Measurements from ENCODE around the gene UPF3A.
"Not testable (repeated sequence)": the region's sequence is repeated elsewhere in the genome, so short reads cannot be mapped to it uniquely, and the experiment has no call there.

UPF3A gene

DNA sequence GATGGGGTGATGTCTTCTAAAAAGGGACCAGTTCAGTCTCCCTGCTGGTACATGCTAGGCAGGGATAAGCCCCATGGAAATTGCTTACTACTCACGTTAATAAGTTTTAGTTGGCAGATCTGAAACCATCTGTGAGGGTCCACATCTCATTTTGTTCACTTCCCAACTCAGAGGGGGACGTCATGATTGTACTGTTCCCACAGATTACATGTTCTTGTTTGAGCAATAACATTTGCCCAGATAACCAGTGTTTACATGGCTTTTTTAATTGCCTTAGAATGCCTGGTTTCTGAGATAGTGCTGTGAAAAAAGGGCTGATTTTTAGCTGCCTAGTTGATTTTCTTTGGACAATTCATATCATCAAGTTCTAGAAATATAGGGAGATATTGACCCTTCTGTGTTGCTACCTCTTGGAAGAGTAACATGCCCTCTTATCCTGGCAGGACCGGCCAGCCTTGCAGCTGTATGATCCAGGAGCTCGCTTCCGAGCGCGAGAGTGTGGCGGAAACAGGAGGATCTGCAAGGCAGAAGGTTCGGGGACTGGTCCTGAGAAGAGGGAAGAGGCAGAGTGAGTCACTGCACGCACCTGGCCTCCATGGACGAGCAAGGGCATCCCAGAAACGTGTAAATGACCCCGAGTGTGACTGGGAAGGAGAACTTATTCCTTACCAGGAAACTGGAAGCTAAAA, 23.1 kb downstream of the UPF3A start:
- DNase-seq: no peak

DNA sequence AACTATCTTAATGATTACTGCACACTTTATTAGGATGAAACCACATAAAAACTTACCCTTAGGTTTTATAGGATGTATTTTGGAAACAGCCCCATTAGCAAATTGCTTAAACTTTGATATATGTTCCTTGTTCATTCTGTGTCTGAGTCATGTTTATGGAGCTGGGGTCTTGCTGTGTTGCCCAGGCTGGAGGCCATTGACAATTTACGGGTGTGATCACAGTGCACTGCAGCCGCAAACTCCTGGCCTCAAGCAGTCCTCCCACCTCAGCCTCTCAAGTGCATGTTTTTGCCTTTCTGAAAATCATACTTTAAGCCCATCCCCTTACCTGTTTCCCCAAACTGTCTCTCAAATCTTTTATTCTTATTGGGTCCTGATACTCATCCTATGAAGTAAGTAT, 27.7 kb downstream of the UPF3A start:
- DNase-seq: no peak

DNA sequence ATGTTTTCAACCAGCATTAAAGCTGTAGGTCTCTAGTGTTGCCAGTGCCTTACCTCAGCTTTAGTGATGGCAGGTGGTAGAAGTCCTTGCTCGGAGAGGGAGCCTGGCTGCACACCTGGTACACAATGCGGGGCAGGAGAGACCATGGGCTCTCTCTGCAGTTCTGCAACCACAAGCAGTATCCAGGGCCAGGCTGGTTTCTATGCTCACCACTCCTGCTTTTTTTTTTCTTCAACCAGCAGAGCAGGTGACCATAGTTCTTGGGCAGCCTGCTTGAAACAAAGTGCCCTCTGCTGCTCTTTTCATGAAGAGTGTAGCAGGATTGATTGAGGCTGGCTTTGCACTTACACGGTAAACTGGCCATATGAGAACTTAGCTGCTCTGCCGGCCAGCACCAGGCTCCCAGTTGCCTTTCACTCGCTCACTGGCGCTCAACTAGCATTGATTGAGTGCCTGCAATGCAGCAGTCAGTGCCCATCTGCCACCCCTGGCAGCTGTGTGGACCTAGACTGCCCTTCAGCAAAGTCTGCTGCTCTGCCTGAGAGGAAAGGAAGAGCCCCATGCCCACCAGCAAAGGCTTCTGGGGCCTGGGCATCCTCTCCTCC, 28.5 kb downstream of the UPF3A start:
- no peak for DNase-seq

DNA sequence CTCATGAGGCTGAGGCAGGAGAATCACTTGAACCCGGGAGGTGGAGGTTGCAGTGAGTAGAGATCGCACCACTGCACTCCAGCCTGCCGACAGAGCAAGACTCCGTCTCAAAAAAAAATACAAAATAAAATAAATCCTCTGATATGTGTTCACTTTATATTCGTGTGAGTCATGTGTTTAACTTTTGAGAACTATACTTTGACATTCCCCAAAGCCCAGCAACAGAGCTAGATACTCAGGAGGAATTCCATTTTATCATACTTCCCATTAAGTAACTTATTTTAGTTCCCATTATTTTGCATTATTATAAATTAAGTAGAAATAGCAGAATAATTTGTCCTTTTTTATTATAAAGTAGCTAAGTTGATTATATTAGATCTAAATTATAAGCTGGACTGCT, 29.6 kb downstream of the UPF3A start:
- DNase-seq: no peak

DNA sequence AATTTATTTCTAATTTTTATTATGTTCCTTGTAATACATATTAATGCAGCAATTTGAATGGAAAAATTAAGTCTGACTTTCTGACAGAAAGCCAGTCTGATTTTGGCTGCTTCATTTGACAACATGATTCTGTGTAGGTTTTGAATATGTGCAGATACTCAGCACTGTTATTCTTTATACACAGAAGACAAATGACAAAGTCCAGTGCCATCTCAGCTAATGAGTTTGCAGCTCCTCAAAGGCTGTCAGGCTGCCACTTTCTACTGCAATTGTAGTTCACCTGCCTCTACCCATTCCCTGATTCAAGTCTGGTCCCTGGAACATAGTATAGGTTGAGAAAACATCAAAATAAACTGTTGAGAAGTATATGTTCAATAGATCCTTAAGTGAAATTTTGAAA, 30.0 kb downstream of the UPF3A start:
- DNase-seq: no peak

DNA sequence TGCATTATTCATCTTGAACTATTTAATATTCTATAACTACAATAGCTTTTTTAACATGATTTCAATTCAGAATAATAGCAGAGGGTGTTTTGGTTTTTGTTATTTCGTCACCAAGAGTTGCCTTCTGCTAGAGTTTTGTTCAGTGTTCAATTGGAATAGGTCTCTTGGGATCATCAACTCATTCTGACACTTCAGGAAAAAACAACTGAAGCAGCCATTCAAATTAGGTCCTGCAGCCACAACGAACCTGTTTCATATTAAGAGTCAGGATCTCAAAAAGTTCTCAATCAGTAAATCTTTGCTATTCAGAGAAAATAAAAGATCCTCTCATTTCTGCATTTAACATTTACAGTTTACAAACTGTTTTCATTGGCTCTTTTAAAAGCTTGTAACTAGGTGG, 30.5 kb downstream of the UPF3A start:
- DNase-seq: no peak

DNA sequence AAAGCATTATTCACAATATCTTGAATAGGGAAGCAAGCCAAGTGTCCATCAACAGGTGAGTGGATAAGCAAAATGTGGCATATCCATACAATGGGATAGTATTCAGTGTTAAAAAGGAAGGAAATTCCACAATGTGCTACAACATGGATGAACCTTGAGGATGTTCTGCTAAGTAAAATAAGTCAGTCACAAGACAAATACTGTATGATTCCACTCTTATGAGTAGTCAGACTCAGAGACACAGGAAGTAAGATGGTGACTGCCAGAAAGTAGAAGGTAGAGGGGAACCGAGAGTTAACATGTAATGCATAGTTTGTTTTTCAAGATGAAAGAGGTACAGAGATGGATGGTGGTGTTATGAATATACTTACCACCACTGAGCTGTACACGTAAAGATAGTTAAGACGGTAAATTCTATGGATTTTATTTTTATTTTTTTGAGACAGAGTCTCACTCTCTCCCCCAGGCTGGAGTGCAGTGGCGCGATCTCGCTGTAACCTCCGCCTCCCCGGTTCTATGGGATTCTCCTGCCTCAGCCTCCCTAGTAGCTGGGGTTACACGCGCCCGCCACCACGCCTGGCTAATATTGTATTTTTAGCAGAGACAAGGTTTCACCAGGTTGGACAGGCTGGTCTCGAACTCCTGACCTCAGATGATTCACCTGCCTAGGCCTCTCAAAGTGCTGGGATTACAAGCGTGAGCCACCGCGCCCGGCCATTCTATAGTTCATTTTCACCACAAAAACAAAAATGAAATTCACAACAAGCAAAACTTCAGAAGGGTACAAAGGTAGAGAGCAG, 31.9 kb downstream of the UPF3A start:
- peak; percentile 8 for DNase-seq

DNA sequence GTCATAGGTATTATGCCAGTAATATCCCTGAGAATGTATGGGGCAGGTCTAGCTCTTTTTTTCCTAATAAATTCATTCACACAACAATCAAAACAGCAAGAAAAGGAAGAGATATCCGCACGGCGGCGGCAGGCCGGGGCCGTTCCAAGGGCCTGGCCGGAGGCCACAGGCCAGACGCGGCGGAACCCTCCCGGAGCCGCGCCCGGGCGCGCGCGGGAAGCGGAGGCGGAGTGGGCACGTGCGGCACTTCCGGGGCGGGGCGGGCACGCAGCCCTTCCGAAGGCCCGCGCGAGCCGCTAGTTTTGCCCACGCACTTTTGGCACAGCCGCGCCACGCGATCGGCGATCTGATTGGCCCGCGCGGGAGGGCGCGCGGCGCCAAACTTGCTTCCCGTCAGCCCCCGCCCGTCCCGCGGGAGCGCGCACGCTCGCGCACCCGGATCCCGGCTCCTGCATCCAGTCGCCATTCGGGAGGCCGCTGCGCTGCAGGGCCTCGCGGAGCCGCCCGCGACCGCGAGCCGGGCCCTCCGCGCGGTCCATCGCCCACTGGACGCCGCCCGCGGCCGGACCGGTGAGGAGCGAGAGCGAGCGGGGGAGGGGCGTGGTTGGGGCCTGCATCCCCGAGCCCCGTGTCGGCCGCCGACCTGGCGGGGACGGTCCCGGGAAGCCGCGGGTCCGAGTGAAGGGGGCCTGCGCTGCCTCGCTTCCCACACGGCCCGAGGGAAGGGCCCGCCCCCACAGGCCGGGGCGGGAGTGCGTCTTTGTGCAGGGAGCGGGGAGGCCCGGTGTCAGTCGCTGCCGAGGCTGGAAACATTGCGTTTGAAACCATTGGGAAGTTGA, 32.9 kb downstream of the UPF3A start, which contains the start of gene CHAMP1:
Gene CHAMP1 (plus strand): TSS at position 430 of the 839 bp plus-strand sequence. CDS start 9,340 bp downstream, outside the sequence.
- DNase-seq: peak; percentile 90

DNA sequence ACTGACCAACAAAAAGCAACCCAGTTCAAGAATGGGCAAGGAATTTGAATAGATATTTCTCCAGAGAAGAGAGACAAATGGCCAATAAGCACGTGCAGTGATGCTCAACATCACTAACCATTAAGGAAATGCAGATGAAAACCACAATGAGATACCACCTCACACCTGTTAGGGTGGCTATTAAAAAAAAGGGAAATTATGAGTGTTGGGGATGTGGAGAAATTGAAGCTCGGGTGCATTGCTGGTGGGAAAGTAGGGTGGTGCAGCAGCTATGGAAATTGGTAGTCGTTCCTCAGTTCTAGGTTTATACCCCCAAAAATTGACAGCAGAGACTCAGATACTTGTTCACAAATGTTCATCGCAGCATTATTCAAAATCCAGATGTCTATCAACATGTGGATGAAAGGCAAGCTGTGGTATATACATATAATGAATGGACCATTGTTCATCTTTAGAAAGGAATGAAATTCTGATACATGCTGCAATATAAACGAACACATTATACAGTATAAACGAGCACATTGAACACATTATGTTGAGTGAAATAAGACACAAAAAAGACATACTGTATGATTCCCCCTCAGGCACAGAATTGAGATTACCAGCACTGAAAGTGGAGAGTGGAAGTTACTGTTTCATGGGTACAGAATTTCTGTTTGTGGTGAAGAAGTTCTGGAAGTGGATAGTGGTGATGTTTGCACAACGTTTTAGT, 33.8 kb downstream of the UPF3A start:
- peak; percentile 25 for DNase-seq

DNA sequence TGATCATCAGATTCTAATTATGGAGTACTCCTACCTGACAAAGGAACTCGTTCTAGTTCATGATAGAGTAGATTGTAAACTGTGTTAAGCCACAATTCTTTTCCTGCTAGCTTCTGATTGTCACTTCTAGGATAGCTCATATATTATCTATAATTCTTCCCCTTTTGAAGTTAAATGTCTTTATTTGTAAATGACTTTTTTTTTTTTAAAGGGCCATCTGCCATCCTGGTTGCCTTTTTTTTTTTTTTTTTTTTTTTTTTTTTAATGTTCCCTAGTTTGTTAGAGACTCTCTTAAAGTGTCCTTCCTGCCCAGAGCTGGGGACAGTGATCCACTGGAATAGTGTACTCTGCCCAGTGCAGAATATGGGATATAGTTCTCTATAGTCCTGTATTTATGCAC, 37.2 kb downstream of the UPF3A start:
- DNase-seq: no peak

DNA sequence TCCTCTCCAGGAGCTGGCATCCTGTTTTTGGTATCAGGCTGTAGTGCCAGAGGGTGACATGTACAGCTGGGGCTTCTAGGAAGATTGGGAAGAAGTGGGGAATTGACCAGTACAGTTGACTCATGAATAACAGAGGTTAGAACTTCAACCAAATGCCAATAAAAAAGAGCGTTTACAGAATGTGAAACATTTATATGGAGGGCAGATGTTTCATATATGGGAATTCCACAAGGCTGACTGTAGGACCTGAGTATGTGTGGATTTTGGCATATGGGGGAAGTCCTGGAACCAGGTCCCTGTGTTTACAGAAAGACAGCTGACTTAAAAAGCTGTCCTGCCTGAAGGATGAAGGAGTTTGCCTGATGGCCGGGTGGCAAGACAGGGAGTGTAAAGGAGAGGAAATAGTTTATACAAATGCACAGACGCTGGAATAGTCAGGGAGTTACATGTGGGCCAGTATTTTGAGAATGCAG, 38.1 kb downstream of the UPF3A start:
- no peak for DNase-seq

DNA sequence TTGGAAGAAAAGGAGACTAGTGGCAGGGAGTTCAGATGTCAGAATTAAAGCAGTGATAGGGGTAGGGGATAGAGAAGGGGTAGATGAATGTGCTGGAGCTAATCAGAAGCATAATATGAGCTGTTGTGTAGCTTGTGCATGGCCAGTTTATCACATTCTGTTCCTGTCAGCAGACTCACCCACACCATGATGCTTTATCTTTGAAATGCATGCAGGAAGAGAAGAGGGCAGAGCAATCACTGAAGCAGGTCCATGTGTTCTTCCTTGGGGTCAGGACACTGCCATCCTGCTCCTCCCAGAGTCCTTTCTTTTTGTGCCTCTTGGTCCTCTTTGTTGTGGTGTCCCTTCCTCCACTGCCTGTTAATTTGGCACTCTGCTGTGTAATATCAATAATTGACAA, 38.7 kb downstream of the UPF3A start:
- no peak for DNase-seq

DNA sequence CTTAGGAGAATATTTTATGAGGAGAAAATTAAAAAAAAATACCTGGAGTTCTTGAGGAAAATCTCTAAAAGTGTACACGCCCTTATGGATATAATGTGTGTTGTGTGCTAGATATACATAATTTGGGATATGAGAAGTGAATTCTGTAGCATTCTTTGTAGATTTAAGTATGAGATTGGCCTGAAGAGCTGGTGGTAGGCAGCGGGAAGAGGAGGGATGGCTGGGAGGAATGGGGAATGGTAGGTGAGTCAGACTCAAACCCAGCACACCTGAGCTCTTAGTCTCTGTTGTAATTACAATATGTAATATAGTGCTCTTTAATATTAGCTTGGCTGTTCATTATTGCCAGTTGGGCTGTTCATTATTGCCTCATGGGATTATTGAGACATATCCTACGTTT, 39.9 kb downstream of the UPF3A start:
- no peak for DNase-seq

DNA sequence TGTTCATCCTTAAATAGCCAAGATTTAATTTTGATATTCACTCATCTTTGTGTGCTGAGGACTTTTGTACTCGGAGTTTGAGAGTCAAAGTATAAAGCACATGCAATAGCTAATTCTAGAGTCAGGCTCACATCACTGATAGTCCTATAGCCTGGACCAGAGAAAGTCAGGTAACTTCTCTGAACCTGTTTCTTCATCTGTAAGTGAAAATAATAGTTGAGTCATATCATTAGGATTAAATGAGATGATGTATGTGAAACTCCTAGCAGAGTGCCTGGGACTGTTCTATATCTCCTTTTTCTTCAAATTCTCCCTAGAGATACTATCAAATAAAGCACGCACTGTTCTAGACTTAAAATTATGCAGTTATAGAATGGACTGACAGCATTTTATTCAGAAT, 41.9 kb downstream of the UPF3A start:
- DNase-seq: no peak

DNA sequence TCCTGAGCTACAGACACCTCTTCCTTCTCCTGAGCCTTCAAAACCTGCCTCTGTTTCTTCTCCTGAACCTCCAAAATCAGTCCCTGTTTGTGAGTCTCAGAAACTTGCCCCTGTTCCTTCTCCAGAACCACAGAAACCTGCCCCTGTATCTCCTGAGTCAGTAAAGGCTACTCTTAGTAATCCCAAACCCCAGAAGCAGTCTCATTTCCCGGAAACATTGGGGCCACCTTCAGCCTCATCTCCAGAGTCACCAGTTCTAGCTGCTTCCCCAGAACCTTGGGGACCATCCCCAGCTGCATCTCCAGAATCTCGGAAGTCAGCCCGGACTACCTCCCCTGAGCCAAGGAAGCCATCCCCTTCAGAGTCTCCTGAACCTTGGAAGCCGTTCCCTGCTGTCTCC, 42.9 kb downstream of the UPF3A start:
- DNase-seq: no peak

DNA sequence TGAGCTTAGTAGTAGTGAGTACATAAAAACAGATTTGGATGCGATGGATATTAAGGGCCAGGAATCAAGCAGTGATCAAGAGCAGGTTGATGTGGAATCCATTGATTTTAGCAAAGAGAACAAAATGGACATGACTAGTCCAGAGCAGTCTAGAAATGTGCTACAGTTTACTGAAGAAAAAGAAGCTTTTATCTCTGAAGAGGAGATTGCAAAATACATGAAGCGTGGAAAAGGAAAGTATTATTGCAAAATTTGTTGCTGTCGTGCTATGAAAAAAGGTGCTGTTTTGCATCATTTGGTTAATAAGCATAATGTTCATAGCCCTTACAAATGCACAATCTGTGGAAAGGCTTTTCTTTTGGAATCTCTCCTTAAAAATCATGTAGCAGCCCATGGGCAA, 44.3 kb downstream of the UPF3A start:
- DNase-seq: no peak

DNA sequence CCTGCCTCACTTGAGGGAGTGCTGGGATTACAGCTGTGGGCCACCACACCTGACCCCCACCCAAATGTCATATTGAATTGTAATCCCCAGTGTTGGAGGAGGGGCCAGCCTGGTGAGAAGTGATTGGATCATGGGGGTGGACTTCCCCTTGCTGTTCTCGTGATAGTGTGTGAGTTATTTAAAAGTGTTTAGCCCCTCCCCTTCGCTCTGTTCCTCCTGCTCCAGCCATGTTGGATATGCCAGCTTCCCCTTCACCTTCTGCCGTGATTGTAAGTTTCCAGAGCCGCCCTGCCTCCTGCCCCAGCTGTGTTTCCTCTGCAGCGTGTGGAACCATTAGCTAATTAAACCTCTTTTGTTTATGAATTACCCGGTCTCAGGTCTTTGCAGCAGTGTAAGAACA, 46.6 kb downstream of the UPF3A start:
- DNase-seq: no peak

DNA sequence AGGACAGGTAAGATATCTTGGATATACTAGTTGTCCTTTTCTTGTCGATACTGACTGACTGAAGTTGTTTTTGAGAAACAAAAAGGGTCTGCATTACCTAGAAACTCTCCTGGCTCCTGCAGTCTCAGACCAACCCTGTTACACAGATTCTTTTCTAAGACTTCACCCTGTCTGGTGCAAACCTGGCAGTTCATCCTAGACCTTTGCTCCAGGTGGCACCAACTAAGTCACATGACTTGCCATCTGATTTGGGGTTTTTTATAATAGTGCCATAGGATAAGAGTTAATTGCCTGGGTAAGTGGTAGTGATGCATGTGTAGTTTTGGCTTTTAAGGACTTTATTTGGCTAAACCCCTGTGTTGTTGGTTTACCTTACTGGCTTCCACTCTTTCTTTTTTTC, 47.2 kb downstream of the UPF3A start:
- DNase-seq: no peak

DNA sequence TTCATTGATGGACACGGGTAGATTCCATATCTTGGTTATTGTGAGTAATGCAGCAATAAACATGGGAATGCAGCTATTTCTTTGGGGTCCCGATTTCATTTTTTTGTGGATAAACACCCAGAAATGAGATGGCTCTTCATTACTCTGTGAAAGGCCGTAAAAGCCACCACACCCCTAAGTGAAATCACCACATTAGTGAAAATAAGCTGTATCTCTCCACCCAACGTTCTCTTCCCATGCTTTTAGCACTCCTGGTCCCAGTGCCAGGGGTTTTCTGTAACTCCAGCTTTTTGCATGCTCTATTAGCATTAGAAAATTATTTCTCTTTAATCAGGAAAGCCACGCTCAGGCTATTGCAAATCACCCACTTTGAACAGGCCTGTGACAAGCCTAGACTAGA, 48.7 kb downstream of the UPF3A start:
- no peak for DNase-seq

DNA sequence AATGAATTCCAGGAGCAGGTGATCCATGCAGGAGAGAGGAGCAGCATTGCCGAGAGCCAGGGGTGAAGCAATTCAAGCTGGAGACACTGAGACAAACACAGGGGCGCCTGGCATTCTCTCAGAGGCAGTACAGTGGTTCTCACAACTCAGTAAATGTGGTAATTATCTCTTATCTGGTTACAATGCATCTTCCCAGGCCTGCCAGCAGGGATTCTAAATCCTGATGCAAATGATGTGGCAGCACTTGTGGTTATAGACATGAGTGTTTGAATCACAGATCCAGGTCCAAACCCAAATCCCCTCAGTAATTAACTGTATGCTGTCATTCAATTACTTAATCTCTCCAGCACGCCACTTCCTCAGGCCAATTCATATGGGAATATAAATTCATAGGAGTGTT, 52.5 kb downstream of the UPF3A start:
- DNase-seq: not testable (repeated sequence)

DNA sequence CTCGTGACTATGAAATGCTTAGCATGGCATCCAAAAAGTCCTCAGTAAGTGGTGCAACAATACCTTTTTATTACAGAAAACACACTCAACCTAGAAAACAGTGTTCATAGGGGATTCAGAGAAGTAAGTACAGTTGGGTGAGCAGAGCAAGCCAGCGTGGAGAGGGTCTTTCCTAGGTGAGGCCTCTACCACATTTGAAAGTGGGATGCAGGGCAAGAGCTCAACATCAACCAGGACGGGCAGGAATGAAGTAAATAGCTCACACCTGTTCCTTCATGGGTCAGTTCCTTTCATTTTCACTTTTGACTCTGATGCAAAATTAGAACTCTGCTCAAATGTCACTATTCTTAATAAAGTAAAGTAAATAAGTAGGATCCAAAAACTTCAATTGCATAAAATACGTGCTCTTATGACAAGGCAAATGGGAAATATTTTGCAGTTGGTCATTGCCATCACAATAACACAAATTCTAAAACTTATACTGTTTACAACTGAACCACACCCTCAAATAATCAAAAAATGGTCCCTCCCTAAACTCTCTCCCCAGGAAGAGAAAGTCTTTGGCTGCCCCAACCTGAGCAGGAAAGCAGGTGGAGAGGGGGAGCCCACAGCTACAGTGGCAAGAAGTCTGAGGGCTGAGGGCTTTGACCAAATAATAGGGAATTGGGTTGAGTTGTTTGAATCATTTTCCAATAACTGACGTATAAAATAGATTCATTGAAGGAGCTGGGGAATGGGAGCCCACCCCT, 53.1 kb downstream of the UPF3A start:
- DNase-seq: no peak

DNA sequence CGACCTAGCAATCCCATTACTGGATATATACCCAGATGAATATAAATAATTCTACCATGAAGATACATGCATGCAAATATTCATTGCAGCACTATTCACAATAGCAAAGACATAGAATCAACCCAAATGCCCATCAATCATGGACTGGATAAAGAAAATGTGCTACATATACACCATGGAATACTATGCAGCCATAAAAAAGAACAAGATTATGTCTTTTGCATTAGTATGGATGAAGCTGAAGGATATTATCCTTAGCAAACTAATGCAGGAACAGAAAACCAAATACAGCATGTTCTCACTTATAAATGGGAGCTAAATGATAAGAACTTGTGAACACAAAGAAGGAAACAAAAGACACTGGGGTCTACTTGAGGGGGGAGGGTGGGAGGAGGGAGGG, 55.1 kb downstream of the UPF3A start:
- not testable (repeated sequence) for DNase-seq

All from CD4-positive, alpha-beta T cell treated with Interleukin-4 for 4 hours (primary cell).